MM.1S (cell line): ENCODE data around the gene ABHD1.

Experiments used
- DNase-seq: peaks from one replicate; pipeline ENCODE4 v3.0.0-alpha.2; 2015
- H2AFZ ChIP-seq: fragments of 300-600 bp; sonication (generic); 2 replicates; pipeline ENCODE4 v1.6.0; 2016; ENCODE audit warnings: antibody characterized with exemption, low read length
- H3F3A ChIP-seq: fragments of 300-600 bp; sonication (generic); 2 replicates; pipeline ENCODE4 v1.6.1; 2016; ENCODE audit warnings: mild to moderate bottlenecking, antibody characterized with exemption, low read length, moderate library complexity, mixed read lengths; ENCODE audit not compliant: insufficient read depth
- H3K27ac ChIP-seq: fragments of 300-600 bp; sonication (generic); 2 replicates; pipeline ENCODE4 v1.5.1; 2016; ENCODE audit warnings: mild to moderate bottlenecking, low read length
- H3K27me3 ChIP-seq: fragments of 300-600 bp; sonication (generic); replicated peaks from 2 replicates; pipeline ENCODE4 v1.6.0; 2016; ENCODE audit warnings: low read length; ENCODE audit not compliant: insufficient read depth
- H3K36me3 ChIP-seq: fragments of 300-600 bp; sonication (generic); replicated peaks from 2 replicates; pipeline ENCODE4 v1.6.1; 2016; ENCODE audit warnings: mild to moderate bottlenecking, low read length, mixed read lengths; ENCODE audit not compliant: insufficient read depth
- H3K4me1 ChIP-seq: fragments of 300-600 bp; sonication (generic); 2 replicates; pipeline ENCODE4 v1.6.1; 2016; ENCODE audit warnings: low read length, mixed read lengths
- H3K4me2 ChIP-seq: fragments of 300-600 bp; sonication (generic); 2 replicates; pipeline ENCODE4 v1.6.0; 2016; ENCODE audit warnings: low read depth, low read length
- H3K4me3 ChIP-seq: fragments of 300-600 bp; sonication (generic); 2 replicates; pipeline ENCODE4 v1.5.1; 2016; ENCODE audit warnings: low read length, mixed read lengths
- H3K79me2 ChIP-seq: fragments of 300-600 bp; sonication (generic); 2 replicates; pipeline ENCODE4 v1.6.1; 2016; ENCODE audit warnings: mixed run types, low read length, mixed read lengths
- H3K9ac ChIP-seq: fragments of 300-600 bp; sonication (generic); 2 replicates; pipeline ENCODE4 v1.6.1; 2016; ENCODE audit warnings: low read length, mixed read lengths
- H3K9me2 ChIP-seq: fragments of 300-600 bp; sonication (generic); replicated peaks from 2 replicates; pipeline ENCODE4 v1.6.1; 2016; ENCODE audit warnings: mild to moderate bottlenecking, low read length, mixed read lengths; ENCODE audit not compliant: insufficient read depth
- H3K9me3 ChIP-seq: fragments of 300-600 bp; sonication (generic); replicated peaks from 2 replicates; pipeline ENCODE4 v1.6.1; 2016; ENCODE audit warnings: mild to moderate bottlenecking, low read length, mixed read lengths; ENCODE audit not compliant: insufficient read depth
- H4K20me1 ChIP-seq: fragments of 300-600 bp; sonication (generic); 2 replicates; pipeline ENCODE4 v1.6.1; 2016; ENCODE audit warnings: mild to moderate bottlenecking, low read length, moderate library complexity, mixed read lengths; ENCODE audit not compliant: insufficient read depth
- CTCF ChIP-seq: fragments of 300-600 bp; sonication (generic); IDR thresholded peaks from 2 replicates; pipeline ENCODE4 v1.5.1; 2016; ENCODE audit warnings: antibody characterized with exemption, low read length, mixed read lengths
- EZH2 ChIP-seq: fragments of 300-600 bp; sonication (generic); optimal IDR thresholded peaks from 2 replicates; pipeline ENCODE3; 2017; ENCODE audit warnings: low read depth, mild to moderate bottlenecking, antibody characterized with exemption, low read length, mixed read lengths
- EZH2phosphoT487 ChIP-seq: fragments of 300-600 bp; sonication (generic); IDR thresholded peaks from 2 replicates; pipeline ENCODE4 v1.6.1; 2018; ENCODE audit warnings: antibody characterized with exemption, low read length

Gene ABHD1

GRCh38 chr2:27084297-27085061 lies 39.1 kb upstream of the ABHD1 start:
- Histone ChIP-seq H3K4me1 (peaks cover 25% of the 10 kb centered on the region), H3K9ac (no peak overlapping the region)

GRCh38 chr2:27085062-27085672 lies 38.4 kb upstream of the ABHD1 start:
- Histone ChIP-seq H3K4me2 (peak overlapping the region; percentile 59), H3K79me2 (peaks cover 24% of the 10 kb centered on the region), H3K4me3 (peak overlapping the region; percentile 64), H3K27me3 (no peaks in the 10 kb centered on the region), H3K36me3 (no peaks in the 10 kb centered on the region), H4K20me1 (no peaks in the 10 kb centered on the region), H3F3A (peaks cover 24% of the 10 kb centered on the region), H3K9me3 (no peaks in the 10 kb centered on the region), H3K4me1 (peaks cover 22% of the 10 kb centered on the region), H3K27ac (peak overlapping the region; percentile 46; the same call in 1 of the 2 replicates), H3K9ac (peak overlapping the region; percentile 65; the same call in 1 of the 2 replicates), H2AFZ (peak overlapping the region; percentile 29; the same call in 1 of the 2 replicates), H3K9me2 (no peaks in the 10 kb centered on the region)
- no peak for DNase-seq
- TF ChIP-seq CTCF (no peak), EZH2 (no peak), EZH2phosphoT487 (no peak)

More at GRCh38 chr2:27084297-27085061, 39.1 kb upstream of the ABHD1 start:
- H3K9me2 ChIP-seq: no peaks in the 10 kb centered on the region
- no peak overlapping the region for H2AFZ ChIP-seq
- no peaks in the 10 kb centered on the region for H3K36me3 ChIP-seq
- peaks cover 30% of the 10 kb centered on the region for H3K79me2 ChIP-seq
- H3K27me3 ChIP-seq: no peaks in the 10 kb centered on the region
- H4K20me1 ChIP-seq: no peaks in the 10 kb centered on the region
- H3K4me2 ChIP-seq: no peak overlapping the region
- no peak for DNase-seq
- TF ChIP-seq EZH2phosphoT487: no peak
- TF ChIP-seq CTCF: no peak
- TF ChIP-seq EZH2: no peak
- H3K27ac ChIP-seq: no peak overlapping the region
- H3F3A ChIP-seq: peaks cover 27% of the 10 kb centered on the region
- no peak overlapping the region for H3K4me3 ChIP-seq
- H3K9me3 ChIP-seq: no peaks in the 10 kb centered on the region

- no peak for TF ChIP-seq EZH2phosphoT487
- no peak for TF ChIP-seq EZH2
- peak; percentile 56 for TF ChIP-seq CTCF
- peak overlapping the region; percentile 64 for H3K4me3 ChIP-seq
- H3K9me2 ChIP-seq: no peaks in the 10 kb centered on the region
- peak overlapping the region; percentile 65; the same call in 1 of the 2 replicates for H3K9ac ChIP-seq
- peak overlapping the region; percentile 46; the same call in 1 of the 2 replicates for H3K27ac ChIP-seq
- H2AFZ ChIP-seq: peak overlapping the region; percentile 29
- peaks cover 24% of the 10 kb centered on the region for H3F3A ChIP-seq
- peaks cover 24% of the 10 kb centered on the region for H3K79me2 ChIP-seq
- H4K20me1 ChIP-seq: no peaks in the 10 kb centered on the region
- peak overlapping the region; percentile 59 for H3K4me2 ChIP-seq
- no peaks in the 10 kb centered on the region for H3K27me3 ChIP-seq
- no peaks in the 10 kb centered on the region for H3K9me3 ChIP-seq
- H3K36me3 ChIP-seq: no peaks in the 10 kb centered on the region
- H3K4me1 ChIP-seq: peaks cover 17% of the 10 kb centered on the region
- peak; percentile 59 for DNase-seq
Observed at GRCh38 chr2:27085673-27086089, 37.9 kb upstream of the ABHD1 start.
